Right forelimb (tissue), 1 donor: ENCODE data around the gene MRPS9.

Experiments
- DNase-seq: peaks from one replicate; pipeline ENCODE4 v3.0.0-alpha.2; 2018

MRPS9 gene

DNA sequence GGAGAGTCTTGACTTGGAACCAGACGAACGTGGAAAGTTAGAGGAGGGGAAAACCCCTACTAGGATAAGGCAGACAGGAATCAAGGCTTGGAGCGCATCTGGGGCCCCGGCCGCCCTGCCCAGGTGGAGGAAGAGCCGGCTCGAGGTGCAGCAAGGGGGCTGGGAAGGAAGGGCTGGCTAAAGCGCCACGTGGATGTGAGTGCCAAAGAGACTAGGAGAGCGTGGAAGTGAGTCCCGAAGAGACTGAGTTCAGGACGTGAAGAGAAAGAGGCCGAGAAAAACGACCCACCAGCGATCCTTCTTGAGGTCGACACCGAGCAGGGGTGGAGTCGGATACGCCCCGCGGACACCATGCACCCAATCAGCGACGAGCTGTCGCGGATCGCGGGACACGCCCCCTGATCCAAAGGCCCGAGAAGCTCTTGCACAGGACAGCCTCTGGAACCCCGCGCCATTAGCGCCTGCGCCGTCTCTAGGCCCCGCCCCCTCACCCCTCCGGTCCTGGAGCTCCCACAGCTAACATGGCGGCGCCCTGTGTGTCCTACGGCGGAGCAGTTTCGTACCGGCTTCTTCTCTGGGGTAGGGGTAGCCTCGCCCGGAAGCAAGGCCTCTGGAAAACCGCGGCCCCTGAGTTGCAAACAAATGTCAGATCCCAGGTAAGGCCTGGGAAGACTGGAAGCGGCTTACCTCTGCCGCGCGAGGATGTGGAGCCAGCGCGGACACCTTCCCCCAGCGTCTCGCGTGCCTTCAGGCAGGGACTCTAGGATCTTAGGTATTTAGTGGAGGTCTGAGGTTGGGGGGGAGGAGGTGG is at the start of gene MRPS9:
MRPS9 (plus strand) TSS at position 498 of the 811 bp plus-strand sequence; CDS start at position 522, 24 bp downstream.
- peak; percentile 99 for DNase-seq

DNA sequence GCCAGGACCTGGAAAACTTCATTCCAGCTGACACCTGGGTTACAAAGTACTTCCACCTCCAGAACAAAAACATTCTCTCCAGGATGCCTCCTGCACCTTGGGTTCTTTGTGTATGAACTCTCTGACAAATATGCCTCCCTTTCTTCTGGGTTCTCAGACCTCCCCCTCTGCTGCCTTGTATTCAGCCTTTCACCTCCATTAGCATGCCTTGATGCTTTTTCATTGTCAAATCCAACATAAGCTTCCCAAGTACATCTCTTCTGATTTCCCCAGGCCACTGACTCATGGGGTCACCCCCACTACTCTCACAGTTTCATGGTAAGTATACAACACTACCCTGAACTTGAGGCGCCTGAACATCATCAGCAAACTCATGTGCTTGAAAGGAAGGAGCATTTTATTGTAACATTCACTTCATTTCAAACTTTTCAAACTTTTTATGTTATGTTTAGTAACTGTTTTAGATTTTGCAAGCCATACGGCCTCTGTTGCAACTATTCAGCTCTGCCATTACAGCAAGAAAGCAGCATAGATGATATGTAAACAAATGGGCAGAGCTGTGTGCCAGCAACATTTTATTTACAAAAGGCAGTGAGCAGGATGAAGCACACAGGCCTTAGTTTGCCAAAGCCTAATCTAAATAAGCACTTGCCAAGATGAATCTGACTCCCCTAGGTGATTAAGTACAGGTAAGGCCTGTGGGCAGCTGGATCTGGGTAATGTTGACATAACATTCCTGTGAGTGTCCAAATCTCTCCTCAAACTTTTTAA is 32.5 kb upstream of the MRPS9 start:
- no peak for DNase-seq

DNA sequence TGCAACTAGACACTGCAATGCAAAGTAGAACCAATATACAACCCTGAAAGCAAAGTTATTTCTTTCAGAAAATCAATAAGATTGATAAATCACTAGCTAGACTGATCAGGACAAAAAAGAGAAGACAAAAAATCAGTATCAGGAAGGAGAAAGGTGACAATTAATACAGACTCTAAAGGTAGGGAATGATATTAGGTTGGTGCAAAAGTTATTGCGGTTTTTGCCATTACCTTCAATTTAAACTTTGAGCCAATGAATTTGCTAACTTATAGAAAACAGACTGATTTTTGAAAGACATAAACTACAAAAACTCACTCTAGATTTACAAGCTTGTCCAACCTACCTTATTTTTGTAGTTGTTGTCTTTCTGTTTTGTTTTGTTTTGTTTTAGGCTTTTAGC is 30.5 kb upstream of the MRPS9 start:
- no peak for DNase-seq

DNA sequence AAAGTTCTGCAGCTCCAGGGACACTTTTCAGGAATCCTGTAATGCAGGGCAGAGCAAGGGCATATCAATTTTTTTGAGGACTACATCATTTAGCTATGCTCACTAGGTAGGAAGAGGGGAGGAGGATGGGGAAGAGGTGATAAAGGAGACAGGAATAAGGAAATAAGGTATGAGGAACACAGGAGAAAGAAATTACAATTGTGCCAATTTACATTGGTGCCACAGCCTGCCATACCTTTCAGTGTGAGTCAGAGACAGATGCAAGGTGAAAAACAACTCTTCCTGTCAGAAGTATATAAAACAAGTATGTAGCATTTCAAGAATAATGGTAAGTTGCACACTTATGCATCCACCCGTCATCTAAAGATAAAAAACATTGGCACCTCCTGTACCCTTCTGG is 5.4 kb upstream of the MRPS9 start:
- DNase-seq: no peak

DNA sequence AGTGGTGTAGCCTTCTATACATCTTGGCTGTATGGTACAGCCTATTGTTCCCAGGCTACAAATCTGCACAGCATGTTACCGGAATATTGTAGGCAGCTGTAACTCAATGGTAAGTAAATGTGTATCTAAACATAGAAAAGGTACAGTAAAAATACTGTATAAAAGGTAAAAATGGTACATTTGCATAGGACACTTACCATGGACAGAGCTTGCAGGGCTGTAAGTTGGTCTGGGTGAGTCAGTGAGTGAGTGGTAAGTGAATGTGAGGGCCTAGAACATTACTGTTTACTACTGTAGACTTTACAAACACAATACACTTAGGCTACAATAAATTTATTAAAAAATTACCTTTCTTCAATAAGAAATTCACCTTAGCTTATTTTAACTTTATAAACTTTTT is 3.7 kb upstream of the MRPS9 start:
- no peak for DNase-seq

DNA sequence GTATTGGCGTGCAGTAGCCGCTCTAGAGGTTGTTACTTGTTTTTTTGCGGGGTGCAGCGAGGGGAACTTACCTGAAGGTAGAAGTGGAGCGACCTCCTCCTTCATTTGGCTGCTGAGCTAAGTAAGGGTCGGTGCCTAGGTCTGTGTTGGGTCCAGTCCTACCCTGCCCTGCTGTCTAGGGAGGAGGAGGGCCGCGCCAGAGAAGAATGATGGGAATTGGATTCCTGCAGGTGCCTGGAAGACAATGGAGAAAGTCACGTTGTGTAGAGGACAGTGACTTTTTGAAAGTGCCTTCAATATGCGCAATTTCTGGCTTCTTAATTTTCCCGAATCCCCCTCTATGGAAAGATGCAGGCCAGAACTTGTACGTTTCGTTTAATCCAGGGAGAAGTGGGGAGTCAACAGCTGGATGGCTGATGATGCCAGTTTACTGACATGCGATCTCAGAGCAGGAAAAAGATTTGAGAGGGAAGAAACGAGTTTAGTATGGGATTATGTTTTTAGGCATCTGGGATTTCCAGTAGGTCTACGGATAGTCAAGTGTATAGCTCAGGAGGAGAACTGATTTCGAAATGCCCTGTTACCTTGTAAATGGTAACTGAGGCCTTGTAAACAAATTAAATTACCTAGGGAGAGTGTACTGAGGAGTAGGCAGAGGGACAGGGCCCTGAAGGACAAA is 653 bp downstream of the MRPS9 start:
- no peak for DNase-seq

DNA sequence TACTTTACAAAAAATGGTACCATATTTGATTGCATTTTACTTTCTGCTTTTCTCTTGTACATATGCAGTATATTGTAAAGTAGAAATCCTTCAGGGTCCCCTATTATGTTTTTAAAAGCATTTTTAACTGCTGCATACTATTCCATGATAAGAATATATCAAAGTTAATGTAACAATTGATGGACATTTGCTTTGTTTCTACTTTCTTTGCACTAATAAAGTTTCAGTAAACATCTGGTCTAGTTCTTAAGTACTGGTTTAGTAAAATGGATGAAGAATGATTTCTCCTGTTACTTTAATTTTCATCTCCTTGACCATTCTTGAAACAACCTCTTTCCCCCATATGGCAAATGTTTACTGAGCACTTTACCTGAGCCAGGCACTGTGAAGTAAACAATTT is 1.7 kb downstream of the MRPS9 start:
- no peak for DNase-seq

DNA sequence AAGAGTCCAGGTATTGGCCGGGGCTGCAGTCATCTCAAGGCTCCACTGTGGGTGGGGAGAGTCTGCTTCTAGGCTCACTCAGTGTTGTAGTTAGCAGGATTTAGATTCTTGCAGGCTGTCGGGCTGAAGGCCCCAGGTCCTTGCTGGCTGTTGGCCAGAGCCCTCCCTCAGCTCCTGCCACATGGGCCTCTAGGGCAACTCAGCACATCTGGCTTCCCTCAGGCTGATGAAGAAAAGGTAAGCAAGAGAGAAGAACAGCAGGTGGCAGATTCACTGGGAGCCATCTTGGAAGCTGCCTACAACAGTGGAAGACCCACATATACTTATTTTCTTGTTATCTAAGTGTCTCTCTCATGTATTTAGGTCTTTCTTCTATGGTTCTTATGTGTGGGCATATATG is 4.3 kb downstream of the MRPS9 start:
- DNase-seq: no peak

DNA sequence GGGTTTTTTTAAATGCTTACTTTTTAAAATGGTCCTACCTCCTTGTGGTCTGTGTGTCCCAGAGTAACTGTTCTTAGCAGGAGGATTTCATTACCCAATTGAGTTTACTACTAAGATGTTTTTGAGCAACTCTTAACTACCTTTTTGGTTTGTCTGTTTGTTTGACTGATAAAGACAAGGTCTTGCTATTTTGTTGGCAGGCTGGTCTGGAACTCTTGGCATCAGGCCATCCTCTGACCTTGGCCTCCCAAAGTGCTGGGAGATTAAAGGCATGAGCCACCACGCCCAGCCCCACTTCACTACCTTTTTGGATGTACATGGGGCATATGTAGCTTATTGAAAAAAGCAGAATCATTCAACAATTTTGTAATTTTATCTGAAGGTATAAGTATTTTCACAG is 14.9 kb downstream of the MRPS9 start:
- DNase-seq: no peak

DNA sequence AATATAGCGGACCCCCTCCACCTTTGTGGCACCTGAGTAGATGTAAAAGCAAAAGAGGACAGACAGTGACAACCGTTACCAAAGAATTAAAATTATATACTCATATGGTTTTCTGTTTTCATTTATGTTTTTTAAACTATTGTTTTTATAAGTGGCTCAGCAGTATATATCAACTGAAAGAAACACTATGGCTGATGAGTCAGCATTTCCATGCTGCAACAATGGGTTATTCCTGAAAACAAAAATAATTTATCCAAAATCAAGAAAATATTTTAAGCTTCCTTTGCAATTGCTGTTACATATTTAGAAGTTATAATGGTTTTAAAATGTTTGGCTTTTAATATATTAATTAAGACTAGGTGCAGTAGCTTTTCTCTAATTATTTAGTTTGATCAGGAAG is 17.7 kb downstream of the MRPS9 start:
- DNase-seq: no peak

DNA sequence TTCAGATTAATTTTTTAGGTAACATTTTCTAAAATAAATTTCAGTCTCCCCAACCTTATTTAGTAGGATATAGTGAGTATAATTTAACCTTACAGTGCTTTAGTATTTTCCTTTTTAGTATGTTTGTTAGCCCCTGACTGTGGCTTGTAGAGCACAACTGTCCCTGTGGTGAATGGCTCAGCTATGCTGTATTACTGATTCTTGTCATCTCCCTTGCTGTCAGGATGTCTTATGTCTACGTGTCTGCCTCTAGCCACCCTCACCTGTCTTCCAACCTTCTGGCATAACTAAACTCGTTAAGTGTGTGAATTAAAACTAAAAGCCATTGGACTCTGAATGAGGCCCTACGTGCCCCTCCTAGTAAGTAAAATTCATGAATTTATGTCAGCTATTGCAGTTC is 18.4 kb downstream of the MRPS9 start:
- no peak for DNase-seq

DNA sequence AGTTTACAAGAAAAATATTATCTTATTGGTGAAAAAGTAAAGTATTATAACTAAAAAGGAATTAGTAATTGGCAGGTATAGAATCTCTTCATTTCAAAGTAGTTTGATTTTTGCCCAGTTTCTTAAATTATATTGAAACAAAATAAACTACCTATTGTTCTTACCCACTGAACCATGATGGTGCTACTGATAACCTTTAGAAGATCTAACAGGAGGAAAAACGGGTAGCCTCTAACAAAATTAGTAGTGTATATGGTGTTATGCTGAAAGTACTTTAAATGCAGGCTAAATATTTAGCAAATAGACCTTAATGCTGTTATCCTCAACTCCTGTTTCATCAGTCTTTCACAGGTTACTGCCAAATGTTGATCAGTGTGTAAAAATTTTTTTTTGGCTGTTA is 19.1 kb downstream of the MRPS9 start:
- DNase-seq: no peak

DNA sequence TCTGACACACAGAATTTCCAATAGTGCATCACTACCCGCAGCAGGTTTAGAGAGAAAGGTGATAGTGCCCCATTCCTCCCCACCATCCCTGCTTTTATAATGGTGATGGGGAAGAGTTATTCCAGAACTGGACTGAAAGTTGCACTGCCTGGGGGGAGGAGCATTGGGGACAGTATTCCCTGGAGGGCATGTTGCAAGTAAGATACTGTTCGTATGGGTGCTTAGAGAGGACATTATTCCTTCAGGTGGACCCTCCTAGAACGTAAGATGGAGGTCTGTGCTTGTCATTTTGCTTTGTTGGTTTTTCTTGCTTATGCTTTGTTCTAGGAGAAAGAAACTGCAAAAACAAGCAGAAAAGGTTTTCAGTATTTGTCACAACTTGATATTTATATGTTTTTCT is 23.7 kb downstream of the MRPS9 start:
- DNase-seq: no peak

DNA sequence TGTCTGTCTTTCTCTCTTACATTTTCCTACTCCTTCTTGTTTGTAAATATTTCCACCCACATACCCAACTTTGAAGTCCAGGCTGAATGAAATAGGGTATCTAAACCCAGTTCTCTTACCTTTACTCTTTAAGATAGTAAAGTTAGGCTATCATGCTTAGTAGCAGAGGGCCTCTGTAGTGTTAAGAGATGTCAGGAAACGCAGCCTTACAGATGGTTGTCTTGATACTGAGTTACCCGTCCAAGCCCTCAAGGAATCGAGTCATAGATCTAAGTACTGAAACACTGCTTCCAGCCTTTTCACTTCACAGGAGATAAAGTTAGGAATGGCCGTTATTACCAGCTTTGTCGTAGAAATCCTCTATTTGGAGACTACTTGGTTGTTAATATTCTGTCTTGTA is 24.3 kb downstream of the MRPS9 start:
- DNase-seq: no peak

DNA sequence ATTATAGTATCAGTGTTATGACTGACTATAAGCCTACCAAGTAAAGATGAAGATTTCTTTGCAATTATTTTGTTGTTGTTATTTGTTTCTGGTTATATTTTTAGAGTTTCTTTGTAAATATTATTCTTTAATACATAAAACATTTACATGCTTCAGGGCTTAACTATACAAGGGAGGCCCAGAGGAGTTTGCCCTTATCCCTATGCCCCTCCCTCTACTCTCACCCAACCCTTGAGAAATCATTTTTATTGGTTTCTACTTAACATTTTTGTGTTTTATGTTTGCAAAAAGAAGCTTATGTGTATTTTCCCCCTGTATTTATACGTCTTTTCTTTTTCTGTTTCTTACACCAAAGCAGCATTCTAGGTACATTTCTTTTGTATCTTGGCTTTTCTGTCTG is 30.5 kb downstream of the MRPS9 start:
- DNase-seq: no peak

DNA sequence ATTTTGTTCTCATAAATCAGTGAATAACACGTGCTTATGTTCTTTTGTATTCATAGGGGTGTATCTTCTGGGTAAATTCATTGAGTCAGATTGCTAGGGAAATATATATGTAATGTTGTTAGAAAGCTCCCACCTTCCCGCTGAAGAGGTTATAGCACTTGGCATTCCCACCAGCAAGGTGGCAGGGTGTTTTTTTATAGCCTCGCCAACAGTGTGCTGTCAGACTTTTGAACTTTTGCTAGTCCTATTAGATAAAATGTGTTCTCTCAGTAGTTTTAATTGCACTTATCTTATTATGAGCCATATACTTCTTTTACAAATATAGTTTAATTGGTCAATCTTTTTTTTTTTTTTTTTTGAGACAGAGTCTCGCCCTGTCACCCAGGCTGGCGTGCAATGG is 31.0 kb downstream of the MRPS9 start:
- DNase-seq: no peak

DNA sequence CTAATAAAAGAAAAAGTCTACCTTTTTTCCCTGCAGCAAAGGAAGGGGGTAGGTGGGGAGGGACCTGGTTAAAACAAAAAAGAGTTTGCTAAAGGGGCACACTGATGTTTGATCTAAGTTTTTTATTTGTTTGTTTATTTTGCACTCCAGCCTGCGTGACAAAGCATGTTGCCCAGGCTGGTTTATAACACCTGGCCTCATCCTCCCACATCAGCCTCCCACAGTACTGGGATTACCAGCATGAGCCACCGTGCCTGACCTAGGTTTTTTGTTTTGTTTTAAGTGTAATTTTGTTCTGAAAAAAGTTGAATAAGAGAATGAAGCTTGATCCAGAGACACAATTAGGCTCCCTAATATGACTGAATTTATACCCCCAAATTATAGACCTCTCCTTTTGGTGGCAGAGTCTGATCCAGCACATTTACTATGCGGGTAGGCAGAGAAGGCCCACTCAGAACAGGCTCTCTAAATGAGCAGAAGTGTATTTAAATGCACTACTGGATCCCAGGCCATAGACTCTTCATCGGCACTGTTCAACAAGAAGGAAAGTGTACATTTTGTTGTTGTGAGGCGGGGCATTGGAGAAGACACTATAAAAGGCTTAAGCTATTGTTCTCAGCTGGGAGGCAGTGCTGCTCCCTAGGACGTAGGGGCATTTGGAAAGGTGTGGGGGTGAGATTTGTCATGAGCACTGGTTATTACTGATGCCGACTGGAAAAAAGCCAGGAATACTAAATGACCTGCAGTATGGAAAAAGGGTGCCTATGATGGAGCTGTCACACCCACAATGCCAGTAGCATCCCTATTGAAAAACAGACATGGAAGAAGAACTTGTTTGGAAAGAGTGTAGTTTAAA is 32.4 kb downstream of the MRPS9 start:
- DNase-seq: no peak

DNA sequence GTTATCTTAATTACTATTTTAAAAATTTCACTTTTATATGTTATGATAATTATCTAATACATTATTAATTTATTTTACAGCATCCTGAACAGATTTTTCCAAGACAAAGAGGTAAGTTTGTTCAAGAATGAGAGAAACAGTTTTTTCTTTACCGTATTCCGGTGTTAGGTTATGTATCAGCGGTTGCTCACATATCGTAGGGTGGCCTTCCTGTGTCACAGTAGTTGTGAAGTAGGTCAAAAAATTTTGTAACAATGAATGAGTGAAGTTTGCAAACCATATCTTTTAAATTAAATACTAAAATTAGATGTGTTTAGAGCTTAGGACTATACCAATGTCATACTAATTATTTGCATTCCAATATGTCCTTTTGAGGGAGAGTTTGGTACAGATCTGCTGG is 33.5 kb downstream of the MRPS9 start:
- no peak for DNase-seq

DNA sequence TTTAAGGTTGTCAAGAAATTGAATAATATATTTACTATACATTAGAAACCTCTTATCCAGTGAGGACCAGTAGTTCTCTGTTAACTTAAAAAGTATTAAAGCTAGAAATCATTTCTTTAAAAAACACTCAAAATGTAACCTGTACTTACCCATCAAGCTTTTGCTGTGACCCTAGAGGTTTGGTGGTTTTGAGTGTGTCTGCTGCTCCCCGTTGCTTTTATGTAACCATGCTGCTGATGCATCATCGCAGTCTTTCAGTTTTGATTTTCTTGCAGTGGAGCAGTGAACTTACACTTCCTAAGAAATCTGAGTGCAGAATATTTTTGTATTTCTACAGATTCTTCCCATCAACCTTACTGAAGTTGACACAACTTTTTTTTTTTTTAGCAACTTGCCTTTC is 34.2 kb downstream of the MRPS9 start:
- DNase-seq: no peak

DNA sequence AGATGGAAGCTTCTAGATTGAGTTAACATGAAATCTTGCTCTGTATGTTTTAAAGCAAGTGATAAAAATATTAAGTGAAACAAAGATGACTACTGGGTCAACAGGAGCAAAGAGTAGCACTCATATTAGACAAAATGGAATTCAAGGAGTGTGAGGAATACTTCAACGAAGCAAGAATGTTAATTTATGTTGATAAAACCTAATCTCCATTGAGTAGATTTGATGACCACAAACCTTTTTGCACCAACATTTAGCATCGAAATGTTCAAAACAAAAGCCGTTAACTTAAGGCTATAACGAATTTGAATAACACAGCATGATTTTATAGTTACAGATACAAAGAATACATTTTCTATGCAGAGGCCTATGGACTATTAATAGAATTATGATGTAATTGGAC is 35.7 kb downstream of the MRPS9 start:
- no peak for DNase-seq

DNA sequence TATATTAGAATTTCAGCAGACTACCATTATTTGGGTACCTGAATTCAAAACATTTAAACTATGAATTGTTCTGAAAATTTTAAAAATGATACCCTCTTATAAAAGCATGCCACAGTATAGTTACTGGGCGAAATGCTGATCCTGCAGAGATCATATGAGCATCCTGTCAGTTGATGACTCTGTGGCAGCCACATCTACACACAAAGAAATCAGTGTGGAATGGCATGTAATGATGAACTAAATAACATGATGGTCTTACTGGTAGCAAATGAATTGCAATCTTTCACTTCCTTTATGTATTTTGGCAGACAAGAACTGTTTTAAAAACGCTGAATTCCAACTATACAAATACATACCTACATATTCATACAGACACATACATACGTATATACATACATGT is 38.3 kb downstream of the MRPS9 start:
- no peak for DNase-seq

DNA sequence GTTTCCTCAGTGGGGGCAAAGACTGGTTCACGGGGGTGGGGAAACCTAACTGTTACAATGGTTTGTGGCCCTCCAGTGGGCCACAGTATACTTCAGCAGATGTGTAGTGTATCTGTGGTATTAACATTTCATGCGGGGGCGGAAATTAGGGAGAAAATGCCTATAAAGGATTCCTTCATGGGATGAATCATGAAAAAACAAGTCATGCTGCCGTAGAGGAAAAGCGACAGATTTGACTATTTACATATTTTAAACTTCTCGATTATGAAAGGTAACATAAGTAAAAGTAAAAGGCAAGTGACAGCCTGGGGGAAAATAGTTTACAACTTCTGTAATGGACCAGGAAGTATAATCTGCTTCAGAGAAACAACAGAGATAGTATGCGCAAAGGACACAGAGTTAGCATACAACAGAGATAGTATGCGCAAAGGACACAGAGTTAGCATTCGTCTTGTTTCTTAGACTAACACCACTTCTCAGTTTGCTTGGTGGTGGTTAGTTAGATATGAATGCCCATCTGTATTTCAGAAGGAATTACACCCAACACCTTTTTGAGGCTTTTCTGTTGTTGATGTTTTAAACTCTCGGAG is 41.1 kb downstream of the MRPS9 start:
- no peak for DNase-seq

DNA sequence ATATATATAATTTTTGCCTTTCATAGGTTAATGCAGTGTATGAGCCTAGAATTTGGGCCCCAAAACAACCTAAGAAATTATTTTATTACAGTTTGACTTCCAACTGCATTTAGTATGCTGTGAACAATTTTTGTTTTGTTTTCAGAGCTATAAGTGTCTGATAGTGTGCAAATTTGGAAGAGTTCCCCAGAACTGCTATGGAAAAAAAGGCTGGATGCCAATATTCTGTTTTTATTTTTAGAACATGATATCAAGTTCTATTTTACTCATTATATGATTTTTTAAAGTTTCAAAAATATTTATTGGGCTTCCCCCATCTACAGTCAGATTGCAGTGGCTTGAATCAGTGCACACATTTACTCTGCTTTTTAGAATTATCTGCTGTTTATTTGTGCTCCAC is 42.6 kb downstream of the MRPS9 start:
- no peak for DNase-seq
